ENCODE data around the gene GABRG3. TPM values are rescaled to one million over a fixed set of nuclear protein-coding genes. Genes with fewer than 3 reads are reported as not detected.

Gene GABRG3
- total RNA-seq, 2 experiments from 2014 or later = not detected

DNA sequence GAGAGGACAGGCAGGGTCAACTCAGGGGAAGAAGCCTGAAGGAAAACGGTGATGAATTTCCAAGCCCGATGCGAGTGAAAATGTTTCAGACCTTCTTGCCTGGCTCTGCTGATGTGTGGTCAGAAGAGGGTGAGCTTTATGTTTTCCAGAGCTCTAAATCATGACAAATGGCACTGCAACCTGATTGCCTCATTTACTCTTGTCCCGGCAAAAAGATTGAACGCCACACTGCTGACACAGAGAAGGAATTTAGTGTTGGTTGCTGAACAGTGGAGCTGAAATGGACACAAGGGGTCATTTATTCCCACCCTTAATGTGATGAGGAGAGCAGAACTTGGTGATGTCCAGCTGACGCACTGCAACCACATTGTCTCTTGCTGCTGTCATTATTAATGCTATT lies 36.1 kb upstream of the GABRG3 start:
- POLR2A ChIA-PET = no interaction called here
- ATAC-seq = no peak
- no peaks in the 10 kb centered on the region for H3K9me3 Mint-ChIP-seq
- intact Hi-C loops (cut with micrococcal nuclease) = no loop called here
- no peaks in the 10 kb centered on the region for H3K36me3 Mint-ChIP-seq (ENCODE audit: low read depth)
- H3K4me1 Mint-ChIP-seq (ENCODE audit: low read depth) = no peaks in the 10 kb centered on the region
- TF ChIP-seq, protein P1, sequence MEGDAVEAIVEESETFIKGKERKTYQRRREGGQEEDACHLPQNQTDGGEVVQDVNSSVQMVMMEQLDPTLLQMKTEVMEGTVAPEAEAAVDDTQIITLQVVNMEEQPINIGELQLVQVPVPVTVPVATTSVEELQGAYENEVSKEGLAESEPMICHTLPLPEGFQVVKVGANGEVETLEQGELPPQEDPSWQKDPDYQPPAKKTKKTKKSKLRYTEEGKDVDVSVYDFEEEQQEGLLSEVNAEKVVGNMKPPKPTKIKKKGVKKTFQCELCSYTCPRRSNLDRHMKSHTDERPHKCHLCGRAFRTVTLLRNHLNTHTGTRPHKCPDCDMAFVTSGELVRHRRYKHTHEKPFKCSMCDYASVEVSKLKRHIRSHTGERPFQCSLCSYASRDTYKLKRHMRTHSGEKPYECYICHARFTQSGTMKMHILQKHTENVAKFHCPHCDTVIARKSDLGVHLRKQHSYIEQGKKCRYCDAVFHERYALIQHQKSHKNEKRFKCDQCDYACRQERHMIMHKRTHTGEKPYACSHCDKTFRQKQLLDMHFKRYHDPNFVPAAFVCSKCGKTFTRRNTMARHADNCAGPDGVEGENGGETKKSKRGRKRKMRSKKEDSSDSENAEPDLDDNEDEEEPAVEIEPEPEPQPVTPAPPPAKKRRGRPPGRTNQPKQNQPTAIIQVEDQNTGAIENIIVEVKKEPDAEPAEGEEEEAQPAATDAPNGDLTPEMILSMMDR (IDR thresholded peaks at IDR 0.05) = no peak
- CTCF ChIA-PET = no interaction called here
- H3K27me3 Mint-ChIP-seq = no peaks in the 10 kb centered on the region
- DNase-seq = no peak
- H3K27ac Mint-ChIP-seq = no peak overlapping the region
- no peak overlapping the region for H3K4me3 Mint-ChIP-seq

DNA sequence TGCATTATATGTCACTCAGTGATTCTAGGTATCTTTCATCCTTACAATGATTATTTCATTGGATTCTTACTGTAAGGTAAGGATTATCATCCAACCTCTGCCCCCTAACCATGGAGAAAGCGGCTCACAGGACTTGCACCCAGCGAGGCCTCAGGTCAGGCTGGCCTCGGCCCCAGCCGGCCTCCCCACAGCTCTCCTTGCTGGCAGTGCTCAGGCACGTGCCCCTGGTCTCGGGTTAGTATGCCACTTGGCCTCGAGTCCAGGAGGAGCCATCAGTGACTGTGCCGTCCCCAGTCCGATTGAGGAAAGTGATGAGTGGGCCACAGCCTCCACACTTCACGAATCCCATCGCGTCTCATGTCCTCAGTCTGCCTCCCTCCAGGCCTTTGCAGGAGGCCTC lies 35.7 kb upstream of the GABRG3 start:
- intact Hi-C loops (cut with micrococcal nuclease) = no loop called here
- ChIA-PET POLR2A (no interaction called here), CTCF (no interaction called here)
- H3K9me3 Mint-ChIP-seq = no peaks in the 10 kb centered on the region
- no peaks in the 10 kb centered on the region for H3K27me3 Mint-ChIP-seq
- no peaks in the 10 kb centered on the region for H3K36me3 Mint-ChIP-seq (ENCODE audit: low read depth)
- no peak overlapping the region for H3K27ac Mint-ChIP-seq
- DNase-seq (no peak), ATAC-seq (no peak)
- no peaks in the 10 kb centered on the region for H3K4me1 Mint-ChIP-seq (ENCODE audit: low read depth)
- H3K4me3 Mint-ChIP-seq = no peak overlapping the region
- TF ChIP-seq, protein P1 (IDR thresholded peaks at IDR 0.05) = no peak

DNA sequence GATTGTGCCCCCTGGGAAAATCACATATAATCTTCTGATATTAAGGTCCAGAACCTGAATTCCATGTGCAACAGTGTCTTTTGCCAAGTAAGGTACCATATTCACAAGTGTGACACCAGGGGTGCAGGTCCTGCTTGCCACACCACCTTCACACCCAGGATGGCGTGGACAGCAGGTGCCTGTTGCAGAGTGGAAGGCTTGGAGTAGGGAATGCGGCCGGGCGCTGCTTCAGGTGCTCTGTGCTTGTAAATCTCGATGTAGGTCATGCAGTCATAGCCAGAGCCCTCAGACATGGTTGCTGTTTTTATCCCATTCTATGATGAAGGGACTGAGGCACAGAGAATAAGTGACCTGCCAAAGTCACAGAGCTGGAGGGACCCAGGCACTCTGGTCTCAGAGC lies 34.5 kb upstream of the GABRG3 start:
- Mint-ChIP-seq H3K4me1 (ENCODE audit: low read depth) (no peaks in the 10 kb centered on the region), H3K9me3 (no peaks in the 10 kb centered on the region), H3K27me3 (no peaks in the 10 kb centered on the region), H3K36me3 (ENCODE audit: low read depth) (no peaks in the 10 kb centered on the region), H3K4me3 (no peak overlapping the region), H3K27ac (no peak overlapping the region)
- no peak for DNase-seq
- ATAC-seq = no peak
- TF ChIP-seq, protein P1 (IDR thresholded peaks at IDR 0.05) = no peak
- ChIA-PET POLR2A (no interaction called here), CTCF (no interaction called here)
- intact Hi-C loops (cut with micrococcal nuclease) = no loop called here

DNA sequence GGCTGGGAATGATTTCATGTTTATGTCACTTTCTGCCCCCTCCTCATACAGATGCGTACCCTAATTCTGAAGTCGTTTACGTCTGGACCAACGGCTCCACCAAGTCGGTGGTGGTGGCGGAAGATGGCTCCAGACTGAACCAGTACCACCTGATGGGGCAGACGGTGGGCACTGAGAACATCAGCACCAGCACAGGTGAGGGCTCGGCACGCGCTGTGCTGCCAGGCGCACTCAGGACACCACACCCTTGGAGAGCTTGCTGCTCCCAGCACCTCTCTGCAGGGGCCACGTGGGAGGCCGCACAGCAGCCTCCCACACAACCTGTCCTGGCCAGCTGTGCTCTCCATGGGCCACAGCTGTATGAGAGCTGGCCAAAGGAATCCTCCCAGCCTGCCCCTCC lies 33.8 kb upstream of the GABRG3 start:
- intact Hi-C loops (cut with micrococcal nuclease) = no loop called here
- ATAC-seq (no peak), DNase-seq (no peak)
- no peaks in the 10 kb centered on the region for H3K4me1 Mint-ChIP-seq (ENCODE audit: low read depth)
- H3K36me3 Mint-ChIP-seq (ENCODE audit: low read depth) = no peaks in the 10 kb centered on the region
- ChIA-PET POLR2A (no interaction called here), CTCF (interaction anchor here (0.6 kb wide), 1 partner anchor 152 kb away, joined by 3 read pairs; no protein-coding TSS in a partner anchor)
- TF ChIP-seq, protein P1 (IDR thresholded peaks at IDR 0.05) = no peak
- H3K27ac Mint-ChIP-seq = no peak overlapping the region
- H3K4me3 Mint-ChIP-seq = no peak overlapping the region
- H3K9me3 Mint-ChIP-seq = no peaks in the 10 kb centered on the region
- H3K27me3 Mint-ChIP-seq = no peaks in the 10 kb centered on the region

DNA sequence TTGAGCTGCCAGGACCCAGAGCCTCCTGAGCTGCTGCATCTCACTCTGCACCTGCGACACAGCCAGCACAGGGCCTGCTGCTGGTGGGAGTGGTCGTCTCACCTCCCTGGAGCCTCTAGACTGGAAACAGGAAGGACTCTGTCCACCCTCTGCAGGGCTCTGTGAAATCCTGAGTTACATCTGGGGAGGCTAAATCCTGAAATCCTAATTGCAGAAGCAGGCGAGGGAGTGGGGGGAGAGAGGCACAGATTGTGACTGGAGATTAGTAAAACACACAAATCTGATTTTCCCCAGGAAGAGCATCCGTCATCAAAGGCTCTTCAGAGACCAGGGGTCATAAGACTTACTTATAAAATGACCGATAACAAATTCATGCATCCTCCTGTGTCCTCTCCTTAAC lies 31.6 kb upstream of the GABRG3 start:
- Mint-ChIP-seq H3K4me1 (ENCODE audit: low read depth) (no peaks in the 10 kb centered on the region), H3K9me3 (no peaks in the 10 kb centered on the region), H3K27ac (no peak overlapping the region), H3K36me3 (ENCODE audit: low read depth) (no peaks in the 10 kb centered on the region), H3K27me3 (no peaks in the 10 kb centered on the region), H3K4me3 (no peak overlapping the region)
- no peak for ATAC-seq
- ChIA-PET POLR2A (no interaction called here), CTCF (no interaction called here)
- intact Hi-C loops (cut with micrococcal nuclease) = no loop called here
- no peak for DNase-seq
- TF ChIP-seq, protein P1 (IDR thresholded peaks at IDR 0.05) = no peak

Data from activated CD8-positive, alpha-beta T cell treated with anti-CD3 and anti-CD28 coated beads for 36 hours (primary cell).